Measurements from ENCODE around the gene MAPK11.
A peak's percentile ranks its signal among the peaks of the same experiment; 100 is the strongest.

MAPK11 gene

DNA sequence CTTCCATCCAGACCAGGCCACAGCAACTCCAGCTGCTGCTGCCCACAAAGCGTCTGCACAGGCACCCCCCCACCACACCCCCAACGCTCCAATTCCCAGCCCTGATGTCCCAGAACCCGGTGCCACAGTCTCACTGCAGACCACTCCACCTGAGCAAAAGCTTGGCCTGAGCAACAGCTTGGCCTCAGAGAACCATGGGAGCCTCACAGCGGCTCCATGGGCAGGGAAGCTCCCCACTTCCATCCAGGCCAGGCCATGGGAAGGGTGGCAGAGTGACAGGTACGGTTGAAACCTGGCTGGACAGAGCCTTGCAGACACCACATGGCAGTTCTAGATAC lies 24.1 kb upstream of the MAPK11 start:
- Histone ChIP-seq H3K9ac (ENCODE audit: low read depth, low read length) (no peak overlapping the region), H3K9me3 (ENCODE audit: control insufficient read depth, insufficient read depth, low read length) (no peaks in the 10 kb centered on the region), H3K4me1 (ENCODE audit: insufficient read depth, low read length) (peaks cover 16% of the 10 kb centered on the region), H3K36me3 (ENCODE audit: insufficient read depth, low read length) (peaks cover 7% of the 10 kb centered on the region; the same call in 1 of the 2 replicates)

DNA sequence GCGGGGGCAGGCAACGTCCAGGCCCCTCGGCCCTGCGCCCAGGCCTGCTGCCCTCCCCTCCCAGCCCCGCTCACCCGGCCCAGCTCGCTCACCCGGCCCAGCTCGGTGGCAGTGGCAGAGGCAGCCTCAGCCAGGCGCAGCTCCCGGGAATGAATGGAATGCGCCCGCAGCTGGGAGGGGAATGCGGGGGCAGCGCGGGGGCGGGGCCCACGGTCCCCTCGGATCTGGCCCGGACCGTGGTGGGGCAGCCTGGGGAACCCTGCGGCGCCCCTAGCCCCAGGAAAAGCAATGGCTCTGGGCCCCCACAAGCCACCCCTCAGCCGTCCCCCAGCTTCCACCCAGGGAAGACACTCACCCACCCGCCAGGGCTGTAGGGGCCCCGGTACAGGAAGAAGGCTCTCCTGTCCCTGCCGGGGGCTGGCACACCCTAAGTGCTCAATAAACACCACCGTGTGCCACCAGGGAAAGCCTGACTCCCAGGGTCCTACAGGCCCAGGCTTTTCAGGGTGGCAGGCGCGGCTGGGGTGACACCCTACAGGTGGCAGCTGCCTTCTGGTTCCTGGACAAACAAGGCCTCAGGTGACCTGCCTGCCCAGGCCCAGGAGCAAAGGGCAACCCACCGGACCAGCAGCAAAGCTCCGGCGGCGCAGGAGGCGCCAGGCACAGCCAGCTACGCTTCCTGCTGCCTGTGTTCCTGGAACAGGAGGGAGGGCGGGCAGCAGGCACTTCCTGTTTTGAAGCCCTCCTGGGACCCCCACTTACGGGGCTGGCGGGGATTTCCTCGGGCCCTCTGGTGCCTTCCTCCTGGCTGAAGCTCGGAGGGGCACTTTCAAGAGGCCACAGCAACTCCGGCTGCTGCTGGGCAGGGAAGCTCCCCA lies 23.5 kb upstream of the MAPK11 start:
- Histone ChIP-seq H3K9me3 (ENCODE audit: control insufficient read depth, insufficient read depth, low read length) (no peaks in the 10 kb centered on the region), H3K36me3 (ENCODE audit: insufficient read depth, low read length) (peaks cover 10% of the 10 kb centered on the region; the same call in 1 of the 2 replicates), H3K9ac (ENCODE audit: low read depth, low read length) (peak overlapping the region; percentile 36; the same call in 1 of the 2 replicates), H3K4me1 (ENCODE audit: insufficient read depth, low read length) (peaks cover 16% of the 10 kb centered on the region)

DNA sequence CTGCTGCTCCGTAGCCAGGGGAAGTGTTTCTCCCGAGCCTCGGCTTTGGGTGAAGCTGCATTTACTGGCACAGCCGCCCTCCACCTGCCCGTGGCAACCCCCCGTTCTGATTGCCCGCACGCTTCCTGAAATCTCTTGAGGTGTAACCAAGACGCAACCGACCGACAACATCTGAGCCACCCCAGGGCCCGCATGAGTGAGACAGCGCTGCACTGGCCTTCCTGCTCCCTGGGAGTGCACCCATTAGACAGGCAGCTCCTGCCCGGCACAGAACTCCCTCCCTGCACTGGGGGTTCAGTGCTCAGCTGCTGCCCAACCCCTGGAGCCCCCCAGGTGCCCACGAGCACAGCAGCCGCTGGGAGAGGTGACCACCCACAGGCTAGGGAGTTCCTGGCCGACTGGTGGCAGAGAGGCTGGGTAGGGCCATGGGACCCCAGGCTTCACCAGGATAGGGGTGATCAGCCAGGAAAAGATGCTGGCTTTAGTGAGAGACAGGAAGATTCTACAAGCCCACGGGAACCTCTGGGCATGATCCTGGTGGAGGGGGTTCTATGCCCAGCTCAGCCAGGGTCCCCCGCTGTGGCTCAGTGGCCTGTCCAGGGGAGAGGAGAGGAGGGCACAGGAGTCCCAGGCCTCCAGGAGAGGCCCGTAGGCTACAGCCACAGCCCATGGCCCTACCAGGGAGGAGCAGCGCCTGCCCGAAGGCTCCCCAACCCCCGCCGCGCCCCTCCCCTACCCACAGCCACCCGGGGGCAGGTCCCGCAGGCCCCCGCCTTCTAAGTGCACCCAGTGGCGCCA lies 22.7 kb upstream of the MAPK11 start:
- H3K9me3 ChIP-seq (ENCODE audit: control insufficient read depth, insufficient read depth, low read length), result no peaks in the 10 kb centered on the region
- H3K4me1 ChIP-seq (ENCODE audit: insufficient read depth, low read length), result peaks cover 16% of the 10 kb centered on the region
- H3K9ac ChIP-seq (ENCODE audit: low read depth, low read length), result 0 out of 2 replicates have a peak overlapping the region, but pooled peaks have one; percentile 3
- peaks cover 13% of the 10 kb centered on the region for H3K36me3 ChIP-seq (ENCODE audit: insufficient read depth, low read length)

DNA sequence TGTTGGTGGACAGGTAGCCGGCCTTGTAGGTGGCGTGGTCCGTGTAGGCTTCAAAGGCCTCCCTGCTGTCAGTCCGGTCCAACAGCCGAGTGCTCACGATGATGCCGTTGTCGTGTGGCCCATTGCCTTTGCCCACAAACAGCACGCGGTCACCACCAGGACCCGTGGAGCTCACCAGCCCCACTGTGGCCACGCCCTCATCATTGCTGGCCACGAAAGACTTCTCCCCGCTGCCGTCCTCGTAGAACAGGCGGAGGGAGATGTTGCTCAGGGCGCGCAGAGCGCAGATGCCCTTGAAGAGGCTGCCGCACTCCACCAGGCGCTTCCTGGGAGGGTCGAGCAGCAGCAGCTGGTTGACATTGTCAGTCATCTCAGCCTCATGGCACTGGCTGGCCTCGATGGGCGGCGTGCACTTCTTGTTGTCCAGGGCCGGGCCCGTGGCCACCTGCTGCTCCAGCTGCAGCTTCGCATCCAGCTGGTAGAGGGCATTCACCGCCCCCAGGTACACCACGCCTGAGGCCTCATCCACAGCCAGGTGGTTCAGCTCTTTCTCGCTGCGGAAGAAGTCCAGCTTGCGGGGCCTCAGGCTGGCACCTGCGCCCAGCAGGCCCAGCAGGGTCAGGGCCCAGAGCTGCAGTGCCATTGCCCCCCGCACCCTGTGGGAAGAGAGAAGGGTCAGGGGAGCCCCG lies 19.9 kb upstream of the MAPK11 start:
- H3K36me3 ChIP-seq (ENCODE audit: insufficient read depth, low read length), result peaks cover 13% of the 10 kb centered on the region
- peaks cover 16% of the 10 kb centered on the region for H3K4me1 ChIP-seq (ENCODE audit: insufficient read depth, low read length)
- no peaks in the 10 kb centered on the region for H3K9me3 ChIP-seq (ENCODE audit: control insufficient read depth, insufficient read depth, low read length)
- H3K9ac ChIP-seq (ENCODE audit: low read depth, low read length), result no peak overlapping the region

DNA sequence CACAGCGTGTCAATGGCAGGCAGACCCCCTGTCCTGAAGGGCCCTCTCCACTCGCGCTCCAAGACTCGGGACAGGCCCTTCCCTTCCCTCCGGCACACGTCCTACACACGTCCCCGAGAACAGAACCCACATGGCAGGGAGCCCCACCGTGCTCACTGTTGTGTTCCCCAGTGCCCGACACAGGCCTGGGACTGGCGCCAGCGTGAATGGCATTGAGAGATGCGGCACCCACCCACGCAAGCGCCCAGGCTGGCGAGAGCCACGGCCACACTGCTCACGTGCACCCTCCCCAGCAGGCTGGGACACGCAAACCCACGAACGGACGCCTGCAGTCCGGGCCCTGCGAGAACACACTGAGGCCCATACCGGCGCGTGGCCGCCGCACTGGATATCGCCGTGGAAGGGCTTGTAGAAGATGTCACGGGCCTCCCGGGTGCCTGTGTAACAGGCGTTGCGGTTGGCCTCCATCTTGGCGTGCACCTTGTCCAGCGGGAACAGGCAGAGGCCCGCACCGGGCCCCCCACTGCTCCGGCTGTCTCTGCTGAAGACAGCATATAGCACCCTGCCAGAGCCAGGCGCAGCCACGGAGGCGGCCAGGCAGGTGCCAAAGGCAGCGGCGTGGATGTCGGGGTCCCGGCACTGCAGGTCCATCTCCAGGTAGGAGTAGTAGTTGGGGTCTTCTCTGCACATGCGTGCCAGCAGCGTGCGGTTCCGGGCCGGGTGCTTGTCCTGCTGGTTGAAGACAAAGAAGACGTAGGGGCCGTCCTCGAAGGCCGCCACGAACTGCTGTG lies 19.2 kb upstream of the MAPK11 start:
- H3K9me3 ChIP-seq (ENCODE audit: control insufficient read depth, insufficient read depth, low read length), result no peaks in the 10 kb centered on the region
- no peak overlapping the region for H3K9ac ChIP-seq (ENCODE audit: low read depth, low read length)
- H3K36me3 ChIP-seq (ENCODE audit: insufficient read depth, low read length), result peaks cover 13% of the 10 kb centered on the region
- H3K4me1 ChIP-seq (ENCODE audit: insufficient read depth, low read length), result peaks cover 14% of the 10 kb centered on the region

DNA sequence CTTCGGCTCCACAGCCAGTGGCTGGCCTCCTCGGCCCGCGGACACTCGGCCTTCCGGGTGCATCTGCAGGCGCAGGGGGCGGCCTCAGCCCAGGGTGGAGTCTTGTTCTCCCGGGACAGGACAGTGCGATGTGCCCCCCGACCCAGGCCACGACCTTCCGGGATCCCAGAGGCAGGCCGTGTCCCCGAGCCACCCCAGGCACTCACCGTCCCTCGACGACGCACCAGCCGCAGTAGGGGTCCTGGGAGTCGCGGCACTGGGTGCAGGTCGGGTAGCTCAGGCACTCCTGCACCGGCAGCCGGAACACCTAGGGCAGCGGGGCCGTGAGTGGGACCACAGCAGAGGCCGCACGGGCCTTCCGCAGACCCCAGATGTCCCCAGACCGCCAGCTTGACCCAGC lies 17.6 kb upstream of the MAPK11 start:
- Histone ChIP-seq H3K36me3 (ENCODE audit: insufficient read depth, low read length) (peaks cover 13% of the 10 kb centered on the region), H3K9ac (ENCODE audit: low read depth, low read length) (no peak overlapping the region), H3K4me1 (ENCODE audit: insufficient read depth, low read length) (peaks cover 1% of the 10 kb centered on the region; the same call in 1 of the 2 replicates), H3K9me3 (ENCODE audit: control insufficient read depth, insufficient read depth, low read length) (no peaks in the 10 kb centered on the region)

DNA sequence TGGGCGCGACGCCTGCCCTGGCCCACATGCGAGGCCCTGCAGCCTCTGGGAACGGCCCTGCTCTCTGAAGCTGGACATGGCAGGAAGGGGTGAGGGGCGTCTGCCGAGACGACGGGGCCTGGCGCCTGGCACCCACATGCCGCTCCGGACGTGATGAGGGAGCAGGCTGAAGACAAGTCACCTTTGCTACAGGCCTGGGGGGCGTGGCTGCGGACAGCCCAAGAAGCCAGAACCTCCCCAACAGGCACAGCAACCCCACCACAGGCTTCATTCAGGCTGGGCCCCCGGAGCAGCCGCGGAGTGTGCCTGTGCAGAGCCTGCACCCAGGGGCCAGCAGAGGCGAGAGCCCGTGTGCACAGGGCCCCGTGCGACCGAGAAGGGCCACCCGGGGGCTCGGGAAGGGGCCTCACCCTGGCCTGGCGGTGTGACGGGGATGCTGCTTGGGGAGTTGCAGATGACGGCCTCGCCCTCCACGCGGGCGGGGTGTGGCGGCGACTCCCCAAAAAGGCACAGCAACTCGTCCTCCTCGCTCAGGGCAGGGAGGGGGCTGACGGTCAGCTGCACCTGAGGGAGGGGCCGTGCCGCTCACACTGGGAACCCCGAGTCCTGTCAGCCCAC lies 16.6 kb upstream of the MAPK11 start:
- no peaks in the 10 kb centered on the region for H3K4me1 ChIP-seq (ENCODE audit: insufficient read depth, low read length)
- H3K9me3 ChIP-seq (ENCODE audit: control insufficient read depth, insufficient read depth, low read length), result no peaks in the 10 kb centered on the region
- peaks cover 13% of the 10 kb centered on the region for H3K36me3 ChIP-seq (ENCODE audit: insufficient read depth, low read length)
- H3K9ac ChIP-seq (ENCODE audit: low read depth, low read length), result no peak overlapping the region

DNA sequence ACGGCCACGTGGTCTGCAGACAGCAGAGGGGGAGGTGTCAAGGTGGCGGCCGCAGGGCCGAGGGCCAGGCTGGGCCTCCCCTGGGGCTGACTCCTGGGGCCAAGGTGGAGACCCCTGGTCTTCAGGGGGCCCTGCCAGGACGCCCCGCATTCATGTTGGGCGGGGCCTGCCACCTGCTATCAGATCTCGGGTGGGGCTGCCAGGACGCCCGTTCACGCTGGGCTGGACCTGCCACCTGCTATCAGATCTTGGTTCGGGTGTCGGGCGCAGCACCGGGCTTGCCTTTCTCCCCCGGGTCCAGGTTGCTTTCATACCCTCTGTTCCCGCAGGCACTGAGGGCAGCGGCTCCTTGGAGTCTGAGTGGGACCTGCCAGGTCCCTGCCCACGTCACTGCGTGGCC lies 16.1 kb upstream of the MAPK11 start:
- Histone ChIP-seq H3K4me1 (ENCODE audit: insufficient read depth, low read length) (no peaks in the 10 kb centered on the region), H3K36me3 (ENCODE audit: insufficient read depth, low read length) (peaks cover 13% of the 10 kb centered on the region), H3K9me3 (ENCODE audit: control insufficient read depth, insufficient read depth, low read length) (no peaks in the 10 kb centered on the region), H3K9ac (ENCODE audit: low read depth, low read length) (no peak overlapping the region)

DNA sequence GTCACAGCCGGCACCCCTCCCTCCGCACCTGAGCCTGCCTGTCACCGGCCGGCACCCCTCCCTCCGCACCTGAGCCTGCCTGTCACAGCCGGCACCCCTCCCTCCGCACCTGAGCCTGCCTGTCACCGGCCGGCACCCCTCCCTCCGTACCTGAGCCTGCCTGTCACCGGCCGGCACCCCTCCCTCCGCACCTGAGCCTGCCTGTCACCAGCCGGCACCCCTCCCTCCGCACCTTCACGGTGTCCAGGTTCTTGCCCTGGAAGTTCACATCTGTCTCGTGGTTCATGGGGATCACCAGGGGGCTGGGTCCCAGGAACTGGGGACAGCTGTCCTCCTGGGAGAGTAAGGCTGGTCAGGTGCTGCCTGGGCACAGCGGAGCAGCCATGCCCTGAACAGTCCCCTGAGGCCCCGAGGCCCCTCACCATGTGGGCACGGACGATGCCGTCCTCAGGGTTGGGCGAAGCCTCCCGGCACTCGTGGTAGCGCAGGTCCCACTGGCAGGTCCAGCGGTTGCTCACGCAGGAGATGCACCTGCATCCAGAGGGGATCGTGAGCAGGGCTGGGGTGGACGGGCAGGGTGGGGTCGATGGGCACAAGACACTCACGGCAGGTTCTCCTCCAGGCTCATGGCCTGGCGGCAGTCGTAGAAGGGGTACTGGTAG lies 15.5 kb upstream of the MAPK11 start:
- Histone ChIP-seq H3K36me3 (ENCODE audit: insufficient read depth, low read length) (peaks cover 13% of the 10 kb centered on the region), H3K4me1 (ENCODE audit: insufficient read depth, low read length) (no peaks in the 10 kb centered on the region), H3K9me3 (ENCODE audit: control insufficient read depth, insufficient read depth, low read length) (no peaks in the 10 kb centered on the region), H3K9ac (ENCODE audit: low read depth, low read length) (no peak overlapping the region)

DNA sequence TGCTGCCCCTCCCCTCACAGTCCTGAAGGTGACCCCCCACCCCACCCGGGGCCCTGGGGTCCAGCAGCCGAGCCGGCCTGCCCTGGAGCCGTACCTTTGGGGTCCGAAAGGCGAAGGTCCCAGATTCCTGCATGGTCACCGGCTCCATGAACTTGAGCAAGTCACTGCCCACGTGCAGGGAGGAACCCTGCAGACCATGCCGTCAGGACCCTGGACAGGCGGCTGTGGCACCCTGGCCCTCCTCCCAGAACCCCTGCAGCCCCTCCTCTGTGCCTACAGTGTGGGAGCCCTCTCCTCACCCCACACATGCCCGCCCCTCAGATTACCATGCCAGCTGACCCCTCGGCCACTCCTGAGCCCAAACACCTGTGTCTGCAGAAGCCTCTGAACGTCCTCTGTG lies 14.3 kb upstream of the MAPK11 start:
- Histone ChIP-seq H3K9ac (ENCODE audit: low read depth, low read length) (no peak overlapping the region), H3K4me1 (ENCODE audit: insufficient read depth, low read length) (no peaks in the 10 kb centered on the region), H3K9me3 (ENCODE audit: control insufficient read depth, insufficient read depth, low read length) (no peaks in the 10 kb centered on the region), H3K36me3 (ENCODE audit: insufficient read depth, low read length) (peaks cover 14% of the 10 kb centered on the region)

DNA sequence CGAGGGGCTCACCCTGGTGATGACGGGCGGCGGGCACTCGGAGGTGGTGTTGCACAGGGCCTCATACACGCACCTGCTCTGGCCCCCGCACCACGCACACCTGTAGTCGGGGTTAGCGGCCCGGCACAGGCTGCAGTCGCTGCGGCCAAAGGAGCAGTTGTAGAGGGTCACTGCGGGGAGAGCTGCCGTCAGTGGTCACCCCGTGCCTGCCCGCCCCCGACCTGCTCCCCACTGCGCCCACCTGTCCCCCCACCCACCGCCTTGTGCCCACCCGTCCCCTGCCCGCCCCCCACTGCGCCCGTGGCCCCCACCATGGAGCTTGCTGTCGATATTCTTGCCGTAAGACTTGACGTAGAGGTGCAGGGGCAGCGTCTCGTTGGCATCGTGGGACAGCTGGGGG lies 13.6 kb upstream of the MAPK11 start:
- Histone ChIP-seq H3K9me3 (ENCODE audit: control insufficient read depth, insufficient read depth, low read length) (no peaks in the 10 kb centered on the region), H3K36me3 (ENCODE audit: insufficient read depth, low read length) (peaks cover 13% of the 10 kb centered on the region), H3K4me1 (ENCODE audit: insufficient read depth, low read length) (no peaks in the 10 kb centered on the region), H3K9ac (ENCODE audit: low read depth, low read length) (no peak overlapping the region)

DNA sequence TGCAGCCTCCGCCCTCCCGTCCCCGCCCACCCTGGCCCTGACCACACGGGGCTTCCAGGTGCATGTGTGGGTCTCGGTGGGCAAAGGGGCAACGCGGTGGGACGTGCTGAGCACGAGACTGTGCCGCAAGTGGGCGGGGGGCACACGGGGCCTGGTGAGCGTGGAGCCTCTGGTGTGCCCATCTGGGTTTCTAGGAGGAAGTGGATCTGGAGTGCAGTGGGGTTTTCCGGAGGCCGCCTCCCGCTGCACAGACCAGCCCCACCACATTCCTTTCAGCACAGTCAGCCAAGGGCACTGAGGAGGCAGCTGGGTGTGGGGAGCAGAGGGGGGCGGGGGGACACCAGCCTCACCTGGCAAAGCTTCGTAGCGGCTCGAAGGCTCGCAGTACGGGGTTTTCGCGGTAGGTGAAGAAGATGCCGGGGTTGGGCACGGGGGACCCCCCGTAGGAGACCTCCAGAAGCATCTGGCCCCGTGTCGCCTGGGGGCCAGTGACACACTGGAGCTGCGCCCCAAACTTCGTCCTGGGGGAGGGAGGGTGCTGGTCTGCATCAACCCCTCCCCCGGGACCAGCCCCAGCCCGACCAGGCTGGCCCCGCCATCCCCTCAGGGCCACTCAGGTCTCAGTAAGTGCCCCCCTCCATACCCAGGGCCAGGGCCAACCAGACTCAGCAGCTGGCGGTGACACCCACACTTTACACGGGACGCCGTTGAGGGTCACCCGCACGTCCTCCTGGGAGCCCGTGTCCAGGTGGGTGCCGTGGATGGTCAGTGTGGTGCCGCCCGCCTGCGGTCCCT lies 12.4 kb upstream of the MAPK11 start:
- Histone ChIP-seq H3K36me3 (ENCODE audit: insufficient read depth, low read length) (peaks cover 15% of the 10 kb centered on the region), H3K9ac (ENCODE audit: low read depth, low read length) (no peak overlapping the region), H3K9me3 (ENCODE audit: control insufficient read depth, insufficient read depth, low read length) (no peaks in the 10 kb centered on the region), H3K4me1 (ENCODE audit: insufficient read depth, low read length) (no peaks in the 10 kb centered on the region)

Measured in ES-I3 (cell line).